ENCODE results near the gene BACH2.
"Not testable (repeated sequence)": the region's sequence is repeated elsewhere in the genome, so short reads cannot be mapped to it uniquely, and the experiment has no call there.

The BACH2 gene

DNA sequence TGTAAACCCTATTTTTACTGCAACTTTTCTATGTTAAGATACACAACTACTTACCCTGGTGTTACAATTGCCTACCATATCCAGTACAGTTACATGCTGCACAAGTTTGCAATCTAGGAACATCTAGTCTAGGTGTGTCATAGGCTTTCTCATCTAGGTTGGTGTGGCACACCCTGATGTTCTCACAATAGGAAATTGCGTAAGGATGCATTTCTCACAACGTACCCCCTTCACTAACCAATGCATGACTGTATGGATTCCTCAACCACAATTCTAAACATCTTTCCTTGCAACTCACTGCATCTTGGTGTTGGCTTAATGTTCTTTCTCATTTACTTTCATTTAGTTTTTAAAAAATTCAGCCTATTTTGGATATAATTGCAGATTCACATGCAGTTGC, 370.8 kb downstream of the BACH2 start:
- no peak for DNase-seq

GRCh38 chr6:89924231-89924630, 372.4 kb downstream of the BACH2 start:
- DNase-seq: no peak

- DNase-seq: no peak
Observed at GRCh38 chr6:89921691-89922090, 375.0 kb downstream of the BACH2 start.

- DNase-seq: no peak
Observed at GRCh38 chr6:89921197-89921596, 375.4 kb downstream of the BACH2 start.

DNA sequence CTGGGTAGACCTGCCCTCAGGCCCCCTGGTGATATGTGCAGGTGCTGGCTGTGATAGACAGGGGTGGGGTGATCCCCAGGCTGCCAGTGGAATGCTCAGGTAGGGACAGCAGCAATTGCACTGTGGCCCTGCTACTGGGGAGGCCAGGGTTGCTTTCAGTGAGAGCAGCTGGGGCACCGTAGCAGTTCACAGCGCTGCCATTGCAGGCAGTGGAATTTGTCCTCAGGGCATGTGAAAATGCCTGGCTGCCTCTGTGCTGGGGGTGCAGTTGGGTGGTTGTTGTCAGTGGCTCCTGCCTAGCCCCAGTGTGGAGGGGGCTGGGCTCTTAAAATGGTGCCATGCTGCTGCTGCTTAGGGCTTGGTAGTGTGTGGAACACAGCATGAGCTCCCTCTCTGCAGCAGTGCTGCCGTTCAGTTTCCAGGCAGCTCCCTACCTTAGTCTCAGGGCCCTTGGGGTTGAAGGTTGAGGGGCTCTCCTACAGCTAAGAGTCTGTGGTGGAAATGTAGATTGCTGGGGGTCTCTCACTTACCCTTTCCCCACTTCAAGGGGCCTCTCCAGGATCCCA, 378.8 kb downstream of the BACH2 start:
- DNase-seq: no peak

DNA sequence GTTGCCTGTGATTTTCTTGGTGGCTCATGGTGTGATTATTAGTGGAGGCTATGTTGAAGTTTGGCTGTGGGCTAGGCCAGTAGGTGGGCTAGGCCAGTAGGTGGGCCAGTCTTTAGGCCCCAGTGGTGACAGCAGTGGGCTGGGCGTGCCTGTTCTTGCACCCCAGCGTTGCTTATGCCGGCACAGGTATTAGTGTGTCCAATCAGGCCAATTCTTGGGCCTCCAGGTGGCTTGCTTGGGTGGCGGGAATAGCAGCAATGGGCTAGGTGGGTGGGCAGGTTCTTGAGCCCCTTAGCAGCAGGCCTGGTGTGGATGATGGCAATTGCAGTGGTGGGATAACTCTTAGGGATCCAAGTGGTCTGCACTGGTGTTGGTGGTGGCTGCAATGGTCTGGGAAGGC, 379.4 kb downstream of the BACH2 start:
- DNase-seq: no peak

DNA sequence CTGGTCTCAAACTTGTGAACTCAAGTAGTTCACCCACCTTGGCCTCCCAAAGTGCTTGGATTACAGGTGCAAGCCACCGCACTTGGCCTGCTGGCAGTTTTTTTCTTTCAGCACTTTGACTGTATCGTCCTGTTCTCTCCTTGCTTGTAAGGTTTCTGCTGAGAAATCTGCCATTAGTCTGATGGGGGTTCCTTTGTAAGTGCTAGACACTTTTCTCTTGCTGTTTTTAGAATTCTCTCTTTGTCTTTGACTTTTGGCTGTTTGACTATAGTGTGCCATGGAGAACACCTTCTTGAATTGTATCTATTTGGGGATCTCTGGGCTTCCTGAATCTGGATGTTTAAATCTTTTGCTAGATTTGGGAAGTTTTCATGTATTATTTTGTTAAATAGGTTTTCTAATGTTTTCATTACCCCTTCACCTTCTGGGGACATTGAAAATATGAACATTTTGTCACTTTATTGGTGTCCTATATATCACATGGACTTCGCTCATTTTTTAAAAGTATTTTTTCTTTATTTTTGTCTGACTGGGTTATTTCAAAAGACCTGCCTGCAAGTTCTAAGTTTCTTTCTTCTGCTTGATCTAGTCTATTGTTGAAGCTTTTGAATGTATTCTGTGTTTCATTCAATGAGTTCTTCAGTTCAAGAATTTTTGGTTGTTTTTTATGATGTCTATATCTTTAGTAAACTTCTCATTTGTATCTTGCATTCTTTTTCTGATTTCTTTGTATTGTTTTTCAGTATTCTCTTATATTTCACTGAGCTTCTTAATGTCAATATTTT, 380.3 kb downstream of the BACH2 start:
- no peak for DNase-seq

DNA sequence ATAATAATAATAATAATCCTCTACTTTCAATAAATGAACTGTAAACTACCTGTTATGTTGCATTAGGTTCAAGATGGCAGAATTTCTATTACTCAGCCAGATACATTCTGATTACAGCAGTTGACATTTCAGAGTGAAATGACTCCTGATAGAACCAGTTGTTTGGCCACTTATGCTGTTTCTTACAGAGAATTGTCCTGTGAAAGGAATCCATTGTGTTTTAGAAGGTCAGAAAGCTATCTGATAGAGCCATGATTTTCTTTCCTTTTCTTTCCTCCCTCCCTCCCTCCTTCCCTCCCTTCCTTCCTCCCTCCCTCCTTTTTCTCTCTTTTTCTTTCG, 385.8 kb downstream of the BACH2 start:
- no peak for DNase-seq

- DNase-seq: not testable (repeated sequence)
Observed at GRCh38 chr6:89910001-89910901, 386.4 kb downstream of the BACH2 start.

DNA sequence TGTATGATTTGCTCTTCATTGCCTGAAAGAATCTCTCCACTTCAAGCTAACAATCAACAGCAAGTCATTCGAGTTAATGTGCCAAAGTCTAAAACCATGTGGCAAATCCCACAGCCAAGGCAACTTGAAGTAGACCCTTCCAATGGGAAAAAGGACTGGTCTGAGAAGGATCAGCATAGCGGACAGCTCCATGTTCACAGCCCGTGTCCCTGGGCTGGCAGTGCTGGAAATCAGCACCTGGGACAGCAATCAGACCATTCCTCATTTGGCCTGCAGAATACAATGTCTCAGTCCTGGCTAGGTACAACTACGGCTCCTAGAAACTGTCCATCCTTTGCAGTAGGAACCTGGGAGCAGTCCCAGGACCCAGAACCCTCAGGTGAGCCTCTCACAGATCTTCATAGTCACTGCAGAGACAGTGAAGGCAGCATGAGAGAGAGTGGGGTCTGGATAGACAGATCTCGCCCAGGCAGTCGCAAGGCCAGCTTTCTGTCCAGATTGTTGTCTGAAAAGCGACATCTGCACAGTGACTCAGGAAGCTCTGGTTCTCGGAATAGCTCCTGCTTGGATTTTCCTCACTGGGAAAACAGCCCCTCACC, 401.3 kb downstream of the BACH2 start:
- DNase-seq: no peak

DNA sequence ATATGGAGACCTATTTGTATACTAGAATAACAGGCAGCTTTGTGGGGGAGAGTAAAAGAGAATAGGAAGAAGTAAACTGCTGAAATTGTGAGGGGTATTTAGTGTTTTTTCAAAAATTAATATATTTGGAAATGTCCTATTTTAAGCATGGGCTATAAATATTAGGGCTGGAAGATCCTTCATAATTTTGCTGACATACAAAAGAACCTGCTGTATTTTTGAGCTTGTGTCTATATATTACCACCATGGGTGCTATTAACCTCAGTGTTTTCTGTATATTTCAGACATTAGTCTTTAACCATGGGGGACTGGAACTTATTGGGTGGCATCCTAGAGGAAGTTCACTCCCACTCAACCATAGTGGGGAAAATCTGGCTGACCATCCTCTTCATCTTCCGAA, 402.5 kb downstream of the BACH2 start, which contains the start of gene GJA10:
Gene GJA10 (plus strand): TSS at position 301 of the 400 bp plus-strand sequence. CDS start 0 bp downstream, at position 301.
- DNase-seq: no peak

DNA sequence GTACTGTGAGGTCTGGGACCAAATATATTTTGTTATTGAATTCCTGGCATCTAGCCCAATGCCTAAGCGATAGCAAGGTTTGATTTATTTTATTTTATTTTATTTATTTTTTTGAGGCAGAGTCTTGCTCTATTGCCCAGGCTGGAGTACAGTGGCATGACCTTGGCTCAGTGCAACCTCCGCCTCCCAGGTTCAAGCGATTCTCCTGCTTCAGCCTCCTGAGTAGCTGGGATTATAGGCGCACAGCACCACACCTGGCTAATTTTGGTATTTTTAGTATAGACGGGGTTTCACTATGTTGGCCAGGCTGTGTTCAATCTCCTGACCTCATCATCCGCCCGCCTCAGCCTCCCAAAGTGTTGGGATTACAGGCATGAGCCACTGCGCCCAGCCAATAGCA, 404.1 kb downstream of the BACH2 start:
- DNase-seq: not testable (repeated sequence)

DNA sequence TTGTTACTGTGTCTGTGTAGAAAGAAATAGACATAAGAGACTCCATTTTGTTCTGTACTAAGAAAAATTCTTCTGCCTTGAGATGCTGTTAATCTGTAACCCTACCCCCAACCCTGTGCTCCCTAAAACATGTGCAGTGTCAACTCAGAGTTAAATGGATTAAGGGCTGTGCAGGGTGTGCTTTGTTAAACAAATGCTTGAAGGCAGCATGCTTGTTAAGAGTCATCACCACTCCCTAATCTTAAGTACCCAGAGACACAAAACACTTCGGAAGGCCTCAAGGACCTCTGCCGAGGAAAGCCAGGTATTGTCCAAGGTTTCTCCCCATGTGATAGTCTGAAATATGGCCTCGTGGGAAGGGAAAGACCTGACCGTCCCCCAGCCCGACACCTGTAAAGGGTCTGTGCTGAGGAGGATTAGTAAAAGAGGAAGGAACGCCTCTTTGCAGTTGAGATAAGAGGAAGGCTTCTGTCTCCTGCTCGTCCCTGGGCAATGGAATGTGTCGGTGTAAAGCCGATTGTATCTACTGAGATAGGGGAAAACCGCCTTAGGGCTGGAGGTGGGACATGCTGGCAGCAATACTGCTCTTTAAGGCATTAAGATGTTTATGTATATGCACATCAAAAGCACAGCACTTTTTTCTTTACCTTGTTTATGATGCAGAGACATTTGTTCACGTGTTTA, 405.7 kb downstream of the BACH2 start:
- not testable (repeated sequence) for DNase-seq

DNA sequence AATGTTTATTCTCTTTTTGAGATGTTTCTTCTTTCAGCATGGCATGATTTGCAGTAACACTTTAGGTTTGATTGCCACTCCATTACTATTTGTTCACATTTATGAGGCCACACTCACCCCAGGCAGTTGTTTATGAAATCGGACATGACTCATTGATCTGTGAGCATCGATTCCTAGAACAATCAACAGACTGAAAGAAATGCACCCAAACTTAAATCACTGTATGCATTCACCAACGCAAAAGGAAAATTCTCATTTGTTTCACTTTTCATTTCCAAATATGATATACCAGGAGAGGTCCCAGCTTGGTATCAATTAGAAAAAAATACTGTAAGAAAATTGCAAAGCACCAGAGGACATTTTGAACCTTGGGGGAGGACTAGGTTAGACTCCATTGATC, 407.8 kb downstream of the BACH2 start:
- DNase-seq: no peak

DNA sequence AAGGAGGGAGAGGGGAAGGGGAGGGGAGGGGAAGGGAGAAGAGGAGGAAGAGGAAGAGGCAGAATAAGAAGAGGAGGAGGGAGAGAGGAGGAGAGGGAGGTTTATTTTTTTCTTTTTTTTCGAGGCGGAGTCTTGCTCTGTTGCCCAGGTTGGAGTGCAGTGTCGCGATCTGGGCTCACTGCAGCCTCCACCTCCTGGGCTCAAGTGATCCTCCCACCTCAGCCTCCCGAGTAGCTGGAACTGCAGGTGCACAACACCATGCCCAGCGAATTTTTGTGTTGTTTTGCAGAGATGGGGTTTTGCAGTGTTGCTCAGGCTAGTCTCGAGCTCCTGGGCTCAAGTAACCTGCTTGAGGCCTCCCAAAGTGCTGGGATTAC, 408.5 kb downstream of the BACH2 start:
- no peak for DNase-seq

- peak in 2 of 56 donors; percentile 2 to 3 for DNase-seq
Observed at GRCh38 chr6:89887452-89888137, 409.0 kb downstream of the BACH2 start.

- no peak for DNase-seq
Observed at GRCh38 chr6:89886378-89887120, 410.1 kb downstream of the BACH2 start.

All from amygdala (tissue), 56 donors.